H1 (cell line): ENCODE measurements around the gene RNASEL. TPM values are rescaled to one million over a fixed set of nuclear protein-coding genes. Genes with fewer than 3 reads are reported as not detected.

Experiments
- CHD7 ChIP-seq: fragments of 300-600 bp; sonication (generic); IDR thresholded peaks from 2 replicates; pipeline ENCODE4 v1.7.1; 2012; ENCODE audit warnings: low read length, moderate library complexity, mild to moderate bottlenecking, inconsistent platforms; ENCODE audit not compliant: insufficient replicate concordance
- MAX ChIP-seq: IDR thresholded peaks from 2 replicates; pipeline ENCODE4 v1.6.1; 2012; ENCODE audit warnings: inconsistent platforms
- polyA plus RNA-seq, 7 experiments: library from polyadenylated mRNA; depleted of rRNA in 3 of 7; stranded (reverse) in 5 of 7; unstranded in 2 of 7; fragments of >200 nt in 5 of 7; fragments of 200-250 nt in 2 of 7; gene quantifications; 1 replicate in 5 of 7; 2 replicates in 1 of 7; 4 replicates in 1 of 7; pipeline versions ENCODE4 v1.2.1 to v1.2.3, GENCODE V29; 2011 to 2013; ENCODE audit warnings: missing spikeins in 2 of 7, mixed read lengths in 2 of 7
- total RNA-seq: library from RNA; stranded (reverse); fragmentation: NEBNext Ultra II Directional; extraction: Animal tissue kit (Norgen Biotek cat#: 25700); gene quantifications from 2 replicates; pipeline ENCODE4 v1.2.1, GENCODE V29; 2021

Gene RNASEL
- total and polyA plus RNA-seq, 2 of the 8 experiments (the other 6 are each of a cell fraction or from before 2014, with no cell fraction given): 0.39 to 0.78 TPM

GRCh38 chr1:182615468-182616129 is 26.5 kb upstream of the RNASEL start (continued):
- TF ChIP-seq CHD7 (no peak), MAX (0 out of 2 replicates have a peak, but pooled peaks have one; percentile 7)
